GM23338 (cell line): Measurements from ENCODE around the gene GPHA2. TPM values are rescaled to one million over a fixed set of nuclear protein-coding genes. Genes with fewer than 3 reads are reported as not detected.

Source experiments
- ATAC-seq: fragments of 200-7000 bp; cut with Tn5 transposase; 3 replicates; pipeline ENCODE4 v1.9.1; 2020
- DNase-seq: peaks from one replicate; pipeline ENCODE4 v3.0.0-alpha.2; 2015; ENCODE audit warnings: low spot score
- H2AFZ ChIP-seq: fragments of 200-600 bp; sonication (generic); 2 replicates; pipeline ENCODE4 v1.8.0; 2016; ENCODE audit warnings: antibody characterized with exemption, mild to moderate bottlenecking, moderate library complexity
- H3F3A ChIP-seq: fragments of 200-600 bp; sonication (generic); replicated peaks from 2 replicates; pipeline ENCODE4 v1.8.0; 2017; ENCODE audit warnings: antibody characterized with exemption, mixed run types, low read depth
- H3K27ac ChIP-seq: fragments of 200-600 bp; sonication (generic); 2 replicates; pipeline ENCODE4 v1.6.1; 2016; ENCODE audit warnings: low read depth
- H3K27me3 ChIP-seq: fragments of 200-600 bp; sonication (generic); 2 replicates; pipeline ENCODE4 v1.8.0; 2016; ENCODE audit warnings: mild to moderate bottlenecking, mixed run types, moderate library complexity; ENCODE audit not compliant: insufficient read depth
- H3K36me3 ChIP-seq: fragments of 200-600 bp; sonication (generic); 2 replicates; pipeline ENCODE4 v1.8.0; 2016; ENCODE audit warnings: mild to moderate bottlenecking; ENCODE audit not compliant: insufficient read depth
- H3K4me1 ChIP-seq: fragments of 200-600 bp; sonication (generic); 2 replicates; pipeline ENCODE4 v1.8.0; 2016; ENCODE audit warnings: mild to moderate bottlenecking, moderate library complexity; ENCODE audit not compliant: insufficient read depth
- H3K4me2 ChIP-seq: fragments of 200-600 bp; sonication (generic); 2 replicates; pipeline ENCODE4 v1.7.1; 2017; ENCODE audit warnings: mixed run types
- H3K4me3 ChIP-seq: fragments of 200-600 bp; sonication (generic); 2 replicates; pipeline ENCODE4 v1.6.1; 2016; ENCODE audit warnings: mixed run types
- H3K79me2 ChIP-seq: fragments of 200-600 bp; sonication (generic); replicated peaks from 2 replicates; pipeline ENCODE4 v1.8.0; 2017; ENCODE audit warnings: mild to moderate bottlenecking; ENCODE audit not compliant: insufficient read depth
- H3K9me2 ChIP-seq: fragments of 200-600 bp; sonication (generic); 2 replicates; pipeline ENCODE4 v1.8.0; 2017; ENCODE audit not compliant: insufficient read depth
- H4K20me1 ChIP-seq: fragments of 200-600 bp; sonication (generic); replicated peaks from 2 replicates; pipeline ENCODE4 v1.8.0; 2017; ENCODE audit warnings: mild to moderate bottlenecking; ENCODE audit not compliant: insufficient read depth
- H3K27ac Mint-ChIP-seq: 2 replicates; pipeline ENCODE4 v1.8.0; 2020; ENCODE audit warnings: inconsistent platforms, mild to moderate bottlenecking, moderate library complexity, mixed read lengths
- H3K27me3 Mint-ChIP-seq: 3 replicates; pipeline ENCODE4 v1.8.0; 2022; ENCODE audit warnings: low read depth, mild to moderate bottlenecking, moderate library complexity, mixed read lengths, inconsistent platforms; ENCODE audit not compliant: insufficient read depth, poor library complexity
- H3K36me3 Mint-ChIP-seq: 3 replicates; pipeline ENCODE4 v1.8.0; 2021; ENCODE audit warnings: low read depth, mild to moderate bottlenecking, inconsistent platforms, moderate library complexity, mixed read lengths
- H3K4me1 Mint-ChIP-seq: 3 replicates; pipeline ENCODE4 v1.8.0; 2020; ENCODE audit warnings: mild to moderate bottlenecking, inconsistent platforms, mixed read lengths
- H3K4me3 Mint-ChIP-seq: 3 replicates; pipeline ENCODE4 v1.8.0; 2021; ENCODE audit warnings: moderate library complexity, mild to moderate bottlenecking, inconsistent platforms, mixed read lengths
- H3K9me3 Mint-ChIP-seq: 3 replicates; pipeline ENCODE4 v1.8.0; 2020; ENCODE audit warnings: moderate library complexity, mild to moderate bottlenecking, inconsistent platforms, mixed read lengths
- CREB1 ChIP-seq: fragments of 250-450 bp; sonication (Bioruptor Pico); IDR thresholded peaks from 2 replicates; pipeline ENCODE4 v1.5.0; 2020; ENCODE audit warnings: low read depth, mild to moderate bottlenecking, moderate library complexity
- CTCF ChIP-seq, 2 experiments: fragments of 200-600 bp in 1 of 2; sonication (generic) in 1 of 2; conservative IDR thresholded peaks; 2 replicates each; pipeline versions ENCODE4 v1.5.1 to v1.6.1; 2016 to 2017; ENCODE audit warnings: antibody characterized with exemption in 2 of 2, low read depth in 2 of 2, mild to moderate bottlenecking in 2 of 2, moderate library complexity in 1 of 2
- ETS1 ChIP-seq: IDR thresholded peaks from 2 replicates; pipeline ENCODE4 v1.6.1; 2016; ENCODE audit warnings: antibody characterized with exemption
- EZH2 ChIP-seq: fragments of 200-600 bp; sonication (generic); IDR thresholded peaks from one replicate; pipeline ENCODE4 v1.8.0; 2017; ENCODE audit warnings: antibody characterized with exemption, mild to moderate bottlenecking, low read depth; ENCODE audit not compliant: unreplicated experiment
- EZH2phosphoT487 ChIP-seq: fragments of 200-600 bp; sonication (generic); IDR thresholded peaks from one replicate; pipeline ENCODE4 v1.8.1; 2018; ENCODE audit warnings: antibody characterized with exemption; ENCODE audit not compliant: unreplicated experiment
- JUNB ChIP-seq: IDR thresholded peaks from one replicate; pipeline ENCODE4 v1.6.1; 2016; ENCODE audit warnings: antibody characterized with exemption; ENCODE audit not compliant: unreplicated experiment
- NANOG ChIP-seq: IDR thresholded peaks from 2 replicates; pipeline ENCODE4 v1.6.1; 2016; ENCODE audit warnings: antibody characterized with exemption, borderline replicate concordance
- POLR2AphosphoS5 ChIP-seq: IDR thresholded peaks from 2 replicates; pipeline ENCODE4 v1.6.1; 2016; ENCODE audit warnings: antibody characterized with exemption, low read depth
- REST ChIP-seq: IDR thresholded peaks from one replicate; pipeline ENCODE4 v1.6.1; 2018; ENCODE audit warnings: antibody characterized with exemption; ENCODE audit not compliant: unreplicated experiment
- STAT1 ChIP-seq: IDR thresholded peaks from one replicate; pipeline ENCODE4 v1.6.1; 2016; ENCODE audit warnings: antibody characterized with exemption; ENCODE audit not compliant: unreplicated experiment
- ZNF114 ChIP-seq: fragments of 250-450 bp; sonication (Bioruptor Pico); IDR thresholded peaks from 2 replicates; pipeline ENCODE4 v1.5.0; 2020; ENCODE audit warnings: mild to moderate bottlenecking, moderate library complexity
- ZNF331 ChIP-seq: fragments of 250-450 bp; sonication (Bioruptor Pico); IDR thresholded peaks from 2 replicates; pipeline ENCODE4 v1.5.0; 2020; ENCODE audit warnings: low read depth, mild to moderate bottlenecking, moderate library complexity
- polyA plus RNA-seq: library from polyadenylated mRNA; unstranded; fragments of >200 nt; fragmentation: Nextera tagmentation; extraction: Ambion mirVana; gene quantifications from 2 replicates; pipeline ENCODE4 v1.2.1, GENCODE V29; 2016
- total RNA-seq: library from RNA; depleted of rRNA; stranded (reverse); fragments of >200 nt; shearing (Covaris generic); gene quantifications from 2 replicates; pipeline ENCODE4 v1.2.3, GENCODE V29; 2014
- TF ChIP-seq, protein P1 (sequence below): fragments of 250-450 bp; sonication (Bioruptor Pico); IDR thresholded peaks from 2 replicates; pipeline ENCODE4 v1.5.0; 2020; ENCODE audit warnings: mild to moderate bottlenecking, moderate library complexity

Gene GPHA2
- total and polyA plus RNA-seq, 2 experiments from 2014 or later, result 0.83 to 1.8 TPM

DNA sequence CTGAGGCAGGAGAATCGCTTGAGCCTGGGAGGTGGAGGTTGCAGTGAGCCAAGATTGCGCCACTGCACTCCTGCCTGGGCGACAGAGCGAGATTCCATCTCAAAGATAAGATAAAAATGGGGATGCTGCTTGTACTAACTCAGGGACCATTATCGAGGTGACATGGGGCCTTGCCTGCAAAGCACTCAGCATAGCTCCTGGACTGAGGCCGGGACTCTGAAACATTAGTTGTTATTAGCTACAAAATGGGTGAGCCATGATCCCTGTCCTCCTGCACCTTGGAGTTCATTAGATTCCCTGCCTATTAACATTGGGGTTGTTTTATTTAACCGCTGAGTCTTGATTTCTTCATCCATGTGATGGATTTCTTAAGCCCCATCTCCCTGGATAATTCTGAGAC is 6.1 kb downstream of the GPHA2 start:
- Histone ChIP-seq H3K27me3 (no peaks in the 10 kb centered on the region), H3K79me2 (no peaks in the 10 kb centered on the region), H3K4me3 (no peak overlapping the region), H3K27ac (no peak overlapping the region), H3K4me1 (no peaks in the 10 kb centered on the region; the same call in 1 of the 2 replicates), H2AFZ (no peak overlapping the region), H3F3A (no peaks in the 10 kb centered on the region), H4K20me1 (no peaks in the 10 kb centered on the region; the same call in 1 of the 2 replicates), H3K36me3 (no peaks in the 10 kb centered on the region), H3K4me2 (no peak overlapping the region), H3K9me2 (no peaks in the 10 kb centered on the region)
- Mint-ChIP-seq H3K9me3 (no peaks in the 10 kb centered on the region; the same call in 2 of the 3 replicates), H3K4me3 (no peak overlapping the region), H3K27me3 (peaks cover 11% of the 10 kb centered on the region), H3K27ac (no peak overlapping the region), H3K4me1 (peaks cover 16% of the 10 kb centered on the region), H3K36me3 (no peaks in the 10 kb centered on the region)
- no peak for ATAC-seq
- TF ChIP-seq STAT1 (no peak), EZH2phosphoT487 (no peak), ZNF114 (CRISPR knock-in tag) (no peak), EZH2 (no peak), ZNF331 (CRISPR knock-in tag) (no peak), CTCF (conservative IDR thresholded peaks at IDR 0.05; ENCODE audit: low read depth in 2 of 2) (no peak), ETS1 (no peak), REST (no peak), CREB1 (no peak), NANOG (no peak), JUNB (no peak), POLR2AphosphoS5 (no peak)
- TF ChIP-seq, protein P1, sequence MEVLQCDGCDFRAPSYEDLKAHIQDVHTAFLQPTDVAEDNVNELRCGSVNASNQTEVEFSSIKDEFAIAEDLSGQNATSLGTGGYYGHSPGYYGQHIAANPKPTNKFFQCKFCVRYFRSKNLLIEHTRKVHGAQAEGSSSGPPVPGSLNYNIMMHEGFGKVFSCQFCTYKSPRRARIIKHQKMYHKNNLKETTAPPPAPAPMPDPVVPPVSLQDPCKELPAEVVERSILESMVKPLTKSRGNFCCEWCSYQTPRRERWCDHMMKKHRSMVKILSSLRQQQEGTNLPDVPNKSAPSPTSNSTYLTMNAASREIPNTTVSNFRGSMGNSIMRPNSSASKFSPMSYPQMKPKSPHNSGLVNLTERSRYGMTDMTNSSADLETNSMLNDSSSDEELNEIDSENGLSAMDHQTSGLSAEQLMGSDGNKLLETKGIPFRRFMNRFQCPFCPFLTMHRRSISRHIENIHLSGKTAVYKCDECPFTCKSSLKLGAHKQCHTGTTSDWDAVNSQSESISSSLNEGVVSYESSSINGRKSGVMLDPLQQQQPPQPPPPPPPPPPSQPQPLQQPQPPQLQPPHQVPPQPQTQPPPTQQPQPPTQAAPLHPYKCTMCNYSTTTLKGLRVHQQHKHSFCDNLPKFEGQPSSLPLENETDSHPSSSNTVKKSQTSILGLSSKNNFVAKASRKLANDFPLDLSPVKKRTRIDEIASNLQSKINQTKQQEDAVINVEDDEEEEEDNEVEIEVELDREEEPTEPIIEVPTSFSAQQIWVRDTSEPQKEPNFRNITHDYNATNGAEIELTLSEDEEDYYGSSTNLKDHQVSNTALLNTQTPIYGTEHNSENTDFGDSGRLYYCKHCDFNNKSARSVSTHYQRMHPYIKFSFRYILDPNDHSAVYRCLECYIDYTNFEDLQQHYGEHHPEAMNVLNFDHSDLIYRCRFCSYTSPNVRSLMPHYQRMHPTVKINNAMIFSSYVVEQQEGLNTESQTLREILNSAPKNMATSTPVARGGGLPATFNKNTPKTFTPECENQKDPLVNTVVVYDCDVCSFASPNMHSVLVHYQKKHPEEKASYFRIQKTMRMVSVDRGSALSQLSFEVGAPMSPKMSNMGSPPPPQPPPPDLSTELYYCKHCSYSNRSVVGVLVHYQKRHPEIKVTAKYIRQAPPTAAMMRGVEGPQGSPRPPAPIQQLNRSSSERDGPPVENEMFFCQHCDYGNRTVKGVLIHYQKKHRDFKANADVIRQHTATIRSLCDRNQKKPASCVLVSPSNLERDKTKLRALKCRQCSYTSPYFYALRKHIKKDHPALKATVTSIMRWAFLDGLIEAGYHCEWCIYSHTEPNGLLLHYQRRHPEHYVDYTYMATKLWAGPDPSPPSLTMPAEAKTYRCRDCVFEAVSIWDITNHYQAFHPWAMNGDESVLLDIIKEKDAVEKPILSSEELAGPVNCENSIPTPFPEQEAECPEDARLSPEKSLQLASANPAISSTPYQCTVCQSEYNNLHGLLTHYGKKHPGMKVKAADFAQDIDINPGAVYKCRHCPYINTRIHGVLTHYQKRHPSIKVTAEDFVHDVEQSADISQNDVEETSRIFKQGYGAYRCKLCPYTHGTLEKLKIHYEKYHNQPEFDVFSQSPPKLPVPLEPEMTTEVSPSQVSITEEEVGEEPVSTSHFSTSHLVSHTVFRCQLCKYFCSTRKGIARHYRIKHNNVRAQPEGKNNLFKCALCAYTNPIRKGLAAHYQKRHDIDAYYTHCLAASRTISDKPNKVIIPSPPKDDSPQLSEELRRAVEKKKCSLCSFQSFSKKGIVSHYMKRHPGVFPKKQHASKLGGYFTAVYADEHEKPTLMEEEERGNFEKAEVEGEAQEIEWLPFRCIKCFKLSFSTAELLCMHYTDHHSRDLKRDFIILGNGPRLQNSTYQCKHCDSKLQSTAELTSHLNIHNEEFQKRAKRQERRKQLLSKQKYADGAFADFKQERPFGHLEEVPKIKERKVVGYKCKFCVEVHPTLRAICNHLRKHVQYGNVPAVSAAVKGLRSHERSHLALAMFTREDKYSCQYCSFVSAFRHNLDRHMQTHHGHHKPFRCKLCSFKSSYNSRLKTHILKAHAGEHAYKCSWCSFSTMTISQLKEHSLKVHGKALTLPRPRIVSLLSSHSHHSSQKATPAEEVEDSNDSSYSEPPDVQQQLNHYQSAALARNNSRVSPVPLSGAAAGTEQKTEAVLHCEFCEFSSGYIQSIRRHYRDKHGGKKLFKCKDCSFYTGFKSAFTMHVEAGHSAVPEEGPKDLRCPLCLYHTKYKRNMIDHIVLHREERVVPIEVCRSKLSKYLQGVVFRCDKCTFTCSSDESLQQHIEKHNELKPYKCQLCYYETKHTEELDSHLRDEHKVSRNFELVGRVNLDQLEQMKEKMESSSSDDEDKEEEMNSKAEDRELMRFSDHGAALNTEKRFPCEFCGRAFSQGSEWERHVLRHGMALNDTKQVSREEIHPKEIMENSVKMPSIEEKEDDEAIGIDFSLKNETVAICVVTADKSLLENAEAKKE (CRISPR knock-in tag), result no peak
- DNase-seq, result no peak
